GM12874 (cell line): ENCODE results near the gene GARRE1.

Experiments used
- TF ChIP-seq, protein P1 (sequence below): IDR thresholded peaks from 2 replicates; pipeline ENCODE4 v1.5.1; 2011; ENCODE audit warnings: low read depth, mild to moderate bottlenecking, control low read depth, low read length, moderate library complexity; ENCODE audit not compliant: insufficient read depth

The GARRE1 gene

DNA sequence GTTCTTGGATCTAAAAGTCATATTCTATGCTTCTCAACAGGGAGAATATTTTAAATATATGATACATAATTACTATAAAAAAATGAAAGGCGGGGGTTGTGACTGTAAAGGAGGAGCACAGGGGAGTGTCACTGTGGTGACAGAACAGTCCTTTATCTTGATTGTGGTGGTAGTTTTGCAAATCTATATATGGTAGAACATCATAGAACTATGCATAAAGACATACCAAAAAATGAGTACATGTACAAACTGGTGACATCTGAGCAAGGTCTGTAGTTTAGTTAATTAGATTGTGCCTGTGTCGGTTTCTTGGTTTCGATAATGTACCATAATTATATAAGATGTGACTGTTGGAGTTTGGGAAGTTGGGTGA lies 38.7 kb upstream of the GARRE1 start:
- TF ChIP-seq, protein P1, sequence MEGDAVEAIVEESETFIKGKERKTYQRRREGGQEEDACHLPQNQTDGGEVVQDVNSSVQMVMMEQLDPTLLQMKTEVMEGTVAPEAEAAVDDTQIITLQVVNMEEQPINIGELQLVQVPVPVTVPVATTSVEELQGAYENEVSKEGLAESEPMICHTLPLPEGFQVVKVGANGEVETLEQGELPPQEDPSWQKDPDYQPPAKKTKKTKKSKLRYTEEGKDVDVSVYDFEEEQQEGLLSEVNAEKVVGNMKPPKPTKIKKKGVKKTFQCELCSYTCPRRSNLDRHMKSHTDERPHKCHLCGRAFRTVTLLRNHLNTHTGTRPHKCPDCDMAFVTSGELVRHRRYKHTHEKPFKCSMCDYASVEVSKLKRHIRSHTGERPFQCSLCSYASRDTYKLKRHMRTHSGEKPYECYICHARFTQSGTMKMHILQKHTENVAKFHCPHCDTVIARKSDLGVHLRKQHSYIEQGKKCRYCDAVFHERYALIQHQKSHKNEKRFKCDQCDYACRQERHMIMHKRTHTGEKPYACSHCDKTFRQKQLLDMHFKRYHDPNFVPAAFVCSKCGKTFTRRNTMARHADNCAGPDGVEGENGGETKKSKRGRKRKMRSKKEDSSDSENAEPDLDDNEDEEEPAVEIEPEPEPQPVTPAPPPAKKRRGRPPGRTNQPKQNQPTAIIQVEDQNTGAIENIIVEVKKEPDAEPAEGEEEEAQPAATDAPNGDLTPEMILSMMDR, result no peak

DNA sequence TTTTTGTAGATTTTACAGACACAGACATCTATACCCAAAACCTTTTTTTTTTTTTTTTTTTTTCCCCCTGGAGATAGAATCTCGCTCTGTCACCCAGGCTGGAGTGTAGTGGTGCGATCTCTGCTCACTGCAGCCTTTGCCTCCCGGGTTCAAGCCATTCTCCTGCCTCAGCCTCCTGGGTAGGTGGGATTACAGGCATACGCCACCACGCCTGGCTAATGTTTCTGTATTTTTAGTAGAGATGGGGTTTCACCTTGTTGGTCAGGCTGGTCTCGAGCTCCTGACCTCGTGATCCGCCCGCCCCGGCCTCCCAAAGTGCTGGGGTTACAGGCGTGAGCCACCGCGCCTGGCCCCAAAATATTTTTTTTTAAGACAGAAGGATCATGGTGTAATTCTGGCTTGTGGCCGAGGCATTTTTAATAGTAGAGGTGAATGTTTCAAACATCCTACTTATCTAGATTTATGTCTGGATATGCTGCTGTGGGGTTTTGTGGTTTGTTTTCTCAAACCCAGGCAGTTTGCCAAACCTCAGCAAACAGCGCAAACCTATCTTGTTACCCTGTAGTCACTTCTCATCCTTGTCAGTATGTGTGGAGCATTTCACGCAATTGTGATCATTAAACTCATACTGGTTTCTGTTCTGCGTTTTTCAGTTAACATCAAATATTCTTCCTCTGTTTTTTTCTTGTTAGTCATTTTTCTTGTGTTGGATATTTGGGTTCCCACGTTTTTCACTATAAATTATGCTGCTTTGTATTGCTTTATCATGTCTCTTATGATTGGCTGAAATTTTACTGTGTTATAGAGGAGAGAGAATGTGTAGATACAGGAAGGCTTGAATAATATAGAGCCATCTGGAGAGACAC lies 36.2 kb upstream of the GARRE1 start:
- TF ChIP-seq, protein P1, result no peak

DNA sequence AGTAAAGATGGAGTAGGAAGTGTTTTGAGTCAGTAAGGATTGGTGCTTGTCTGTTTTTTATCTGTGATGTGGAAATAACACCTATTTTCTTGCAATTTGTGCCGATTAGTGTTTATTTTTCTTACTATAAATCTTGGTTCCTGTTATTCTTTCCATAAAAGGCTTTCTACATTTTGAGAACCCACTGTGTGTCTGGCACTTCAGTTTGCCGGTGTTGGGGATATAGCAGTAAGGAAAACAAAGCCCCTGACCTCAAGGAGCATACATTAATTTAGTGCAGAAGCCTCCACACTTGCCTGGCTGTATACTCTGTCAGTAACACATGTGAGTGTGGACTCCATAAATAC lies 35.6 kb upstream of the GARRE1 start:
- TF ChIP-seq, protein P1, result no peak

DNA sequence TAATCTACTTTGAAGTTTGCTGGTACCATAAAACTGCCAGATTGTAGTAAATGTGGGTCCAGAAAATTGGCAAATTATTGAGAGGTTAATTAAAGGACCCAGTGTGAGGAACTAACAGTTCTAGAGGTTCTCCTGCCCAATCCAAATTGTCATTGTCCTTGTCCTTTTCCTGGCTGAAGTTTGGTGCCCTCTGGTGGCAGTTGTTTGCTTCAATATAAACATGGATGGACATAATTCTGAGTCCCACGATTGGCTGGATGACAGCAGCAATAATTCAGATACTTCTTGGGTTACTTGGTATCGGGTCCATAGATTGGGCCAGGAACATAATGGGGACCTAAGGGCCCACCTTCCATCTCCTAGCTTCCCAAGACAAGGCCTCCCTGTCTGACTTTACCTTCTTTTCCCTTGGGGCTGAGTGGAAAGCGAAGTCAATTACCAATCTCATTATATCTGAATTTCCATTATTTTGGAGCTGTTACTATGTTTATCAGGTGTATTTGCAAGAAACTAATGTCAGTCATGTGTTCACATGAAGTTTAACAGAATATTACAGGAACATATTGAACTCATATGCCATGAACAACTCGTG lies 33.8 kb upstream of the GARRE1 start:
- TF ChIP-seq, protein P1, result peak; percentile 72

DNA sequence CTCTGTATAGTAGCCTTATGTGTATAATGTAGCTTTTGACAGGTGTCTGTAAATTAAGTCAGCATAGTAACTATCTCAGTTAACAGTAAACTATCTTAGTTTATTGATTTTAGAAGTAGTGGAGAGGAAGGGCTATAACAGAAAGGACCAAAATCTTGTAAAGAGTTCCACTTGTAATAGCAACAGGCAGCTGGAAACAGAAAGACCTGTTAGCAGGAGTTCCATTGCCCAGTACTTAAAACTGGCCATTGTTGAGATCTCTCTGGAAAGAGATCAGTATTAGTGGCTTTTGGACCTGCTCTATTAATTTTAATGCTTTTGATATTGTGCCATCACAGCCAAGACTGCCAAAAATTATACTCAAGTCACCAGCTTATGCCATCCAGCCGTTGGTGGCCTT lies 32.0 kb upstream of the GARRE1 start:
- TF ChIP-seq, protein P1, result no peak

DNA sequence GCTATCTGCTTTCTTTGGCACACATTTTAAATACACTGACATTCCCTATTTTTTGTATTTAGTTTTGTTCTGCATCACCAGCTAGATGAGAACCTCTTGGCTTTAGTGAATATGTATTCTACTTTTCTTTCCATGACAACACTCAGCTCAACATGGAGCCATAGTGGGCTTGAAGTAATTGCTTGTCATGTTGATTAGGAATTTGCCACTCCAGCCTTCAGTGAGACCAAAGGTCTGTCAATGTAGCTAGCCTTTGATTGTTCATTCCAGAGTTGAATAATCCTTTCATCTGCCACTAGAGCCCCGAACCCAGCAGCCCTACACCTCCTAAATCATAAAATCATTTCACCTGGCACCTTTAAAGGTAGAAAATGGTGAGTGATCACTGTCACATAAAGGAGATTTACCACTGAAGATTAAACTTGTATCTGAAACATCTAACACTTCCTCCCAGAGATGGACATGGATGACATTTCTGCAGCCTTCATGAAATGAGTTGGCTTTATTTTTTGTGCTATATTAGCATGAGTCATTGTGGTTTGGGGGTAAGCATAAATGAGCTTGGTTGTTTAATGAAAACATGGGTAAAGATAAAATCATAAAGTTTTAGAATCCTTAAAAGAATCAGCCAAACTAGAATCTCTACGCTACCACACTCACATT lies 29.2 kb upstream of the GARRE1 start:
- TF ChIP-seq, protein P1, result no peak

DNA sequence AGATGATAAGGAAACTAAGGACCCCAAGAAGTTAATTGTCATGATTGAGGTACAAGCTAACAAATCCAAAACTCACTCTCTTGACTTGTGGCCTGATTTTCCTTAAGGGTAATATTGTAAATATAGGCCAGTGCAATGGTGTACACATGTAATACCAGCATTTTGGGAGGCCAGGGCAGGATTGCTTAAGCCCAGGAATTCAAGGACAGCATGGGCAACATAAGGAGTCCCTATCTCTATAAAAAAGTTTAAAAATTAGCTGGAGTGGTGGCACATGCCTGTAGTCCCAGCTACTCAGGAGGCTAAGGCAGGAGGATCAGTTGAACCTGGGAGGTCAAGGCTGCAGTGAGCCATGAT lies 28.7 kb upstream of the GARRE1 start:
- TF ChIP-seq, protein P1, result no peak
